ENCODE measurements around the gene DDX10. TPM values are rescaled to one million over a fixed set of nuclear protein-coding genes. Genes with fewer than 3 reads are reported as not detected.
"Not testable (repeated sequence)": the region's sequence is repeated elsewhere in the genome, so short reads cannot be mapped to it uniquely, and the experiment has no call there.

DDX10 gene
- total and polyA plus RNA-seq, 12 donors: 10.6 to 141 (median 22.6) TPM

DNA sequence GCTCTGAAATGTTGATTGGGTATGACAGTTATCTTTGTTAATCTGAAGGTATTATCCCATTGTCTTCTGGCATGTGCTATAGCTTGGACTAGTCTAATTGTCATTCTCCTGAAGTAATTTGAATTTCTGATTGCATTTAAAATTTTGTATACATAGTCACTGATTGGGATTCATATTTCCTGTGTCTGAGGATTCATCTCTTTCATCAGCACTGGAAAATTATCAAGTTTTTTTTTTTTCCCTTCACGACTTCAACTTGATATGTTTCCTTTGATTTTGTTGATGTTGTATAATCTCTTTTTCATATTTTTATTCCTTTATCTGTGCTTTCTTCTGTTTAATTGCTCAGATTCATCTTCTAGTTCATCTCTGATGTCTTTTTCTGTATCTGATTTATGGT is 104.1 kb downstream of the DDX10 start:
- intact Hi-C loops (cut with DNase I): no loop called here
- 37 to 56% (median 43%) methylated on average over 1 of the region's 1 CpG for WGBS, 4 donors
- TF ChIP-seq, protein P1, sequence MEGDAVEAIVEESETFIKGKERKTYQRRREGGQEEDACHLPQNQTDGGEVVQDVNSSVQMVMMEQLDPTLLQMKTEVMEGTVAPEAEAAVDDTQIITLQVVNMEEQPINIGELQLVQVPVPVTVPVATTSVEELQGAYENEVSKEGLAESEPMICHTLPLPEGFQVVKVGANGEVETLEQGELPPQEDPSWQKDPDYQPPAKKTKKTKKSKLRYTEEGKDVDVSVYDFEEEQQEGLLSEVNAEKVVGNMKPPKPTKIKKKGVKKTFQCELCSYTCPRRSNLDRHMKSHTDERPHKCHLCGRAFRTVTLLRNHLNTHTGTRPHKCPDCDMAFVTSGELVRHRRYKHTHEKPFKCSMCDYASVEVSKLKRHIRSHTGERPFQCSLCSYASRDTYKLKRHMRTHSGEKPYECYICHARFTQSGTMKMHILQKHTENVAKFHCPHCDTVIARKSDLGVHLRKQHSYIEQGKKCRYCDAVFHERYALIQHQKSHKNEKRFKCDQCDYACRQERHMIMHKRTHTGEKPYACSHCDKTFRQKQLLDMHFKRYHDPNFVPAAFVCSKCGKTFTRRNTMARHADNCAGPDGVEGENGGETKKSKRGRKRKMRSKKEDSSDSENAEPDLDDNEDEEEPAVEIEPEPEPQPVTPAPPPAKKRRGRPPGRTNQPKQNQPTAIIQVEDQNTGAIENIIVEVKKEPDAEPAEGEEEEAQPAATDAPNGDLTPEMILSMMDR (IDR thresholded peaks at IDR 0.05): no peak
- TF ChIP-seq POLR2A (IDR thresholded peaks at IDR 0.05): no peak

GRCh38 chr11:108774037-108774730 is 109.3 kb downstream of the DDX10 start:
- H3K27ac ChIP-seq: no peak overlapping the region
- WGBS, 4 donors: 49 to 60% (median 51%) methylated on average over 5 of the region's 5 CpGs
- H3K27me3 ChIP-seq: no peaks in the 10 kb centered on the region
- no peak for DNase-seq
- no peaks in the 10 kb centered on the region for H3K36me3 ChIP-seq (replicated peaks in 1 of 2)
- H3K9me3 ChIP-seq (replicated peaks in 1 of 3): peaks cover 0 to under 1% (median 0%) of the 10 kb centered on the region in 3 donors
- TF ChIP-seq POLR2A (IDR thresholded peaks at IDR 0.05): no peak
- TF ChIP-seq, protein P1 (IDR thresholded peaks at IDR 0.05): no peak
- intact Hi-C loops (cut with DNase I): no loop called here
- H3K4me3 ChIP-seq: no peak overlapping the region
- H3K4me1 ChIP-seq (replicated peaks in 1 of 2): peaks cover 6 to 10% of the 10 kb centered on the region in 2 donors

More for the DNA sequence above, 104.1 kb downstream of the DDX10 start:
- peaks cover 1 to 5% of the 10 kb centered on the region in 2 donors for H3K4me1 ChIP-seq (replicated peaks in 1 of 2)
- DNase-seq: no peak
- no peak overlapping the region for H3K27ac ChIP-seq
- no peaks in the 10 kb centered on the region for H3K36me3 ChIP-seq (replicated peaks in 1 of 2)
- no peaks in the 10 kb centered on the region for H3K27me3 ChIP-seq
- H3K9me3 ChIP-seq (replicated peaks in 1 of 3): peaks cover 0 to 4% (median 0%) of the 10 kb centered on the region in 3 donors
- H3K4me3 ChIP-seq: no peak overlapping the region

GRCh38 chr11:108775324-108775723 is 110.5 kb downstream of the DDX10 start:
- no peak for TF ChIP-seq POLR2A (IDR thresholded peaks at IDR 0.05)
- TF ChIP-seq, protein P1 (IDR thresholded peaks at IDR 0.05): no peak
- Histone ChIP-seq H3K4me3 (no peak overlapping the region), H3K9me3 (replicated peaks in 1 of 3) (no peaks in the 10 kb centered on the region), H3K4me1 (replicated peaks in 1 of 2) (peaks cover 6 to 10% of the 10 kb centered on the region in 2 donors), H3K36me3 (replicated peaks in 1 of 2) (no peaks in the 10 kb centered on the region), H3K27me3 (no peaks in the 10 kb centered on the region), H3K27ac (no peak overlapping the region)
- WGBS, 4 donors: 75 to 84% (median 80%) methylated on average over 1 of the region's 1 CpG
- intact Hi-C loops (cut with DNase I): no loop called here
- no peak for DNase-seq

- 92 to 96% (median 96%) methylated on average over 4 of the region's 4 CpGs for WGBS, 4 donors
- intact Hi-C loops (cut with DNase I); H3K27me3 ChIP-seq; H3K27ac ChIP-seq; H3K36me3 ChIP-seq (replicated peaks in 1 of 2); H3K4me1 ChIP-seq (replicated peaks in 1 of 2); H3K9me3 ChIP-seq (replicated peaks in 1 of 3); DNase-seq; H3K4me3 ChIP-seq: not testable (repeated sequence)
These were observed 114.3 kb downstream of the DDX10 start for GRCh38 chr11:108779147-108779546.

- H3K27ac ChIP-seq: no peak overlapping the region
These were observed 115.2 kb downstream of the DDX10 start for GRCh38 chr11:108780119-108780518.

More at GRCh38 chr11:108780119-108780518, 115.2 kb downstream of the DDX10 start:
- intact Hi-C loops (cut with DNase I): no loop called here
- 63 to 89% (median 75%) methylated on average over 1 of the region's 1 CpG for WGBS, 4 donors
- TF ChIP-seq POLR2A (IDR thresholded peaks at IDR 0.05): no peak
- TF ChIP-seq, protein P1 (IDR thresholded peaks at IDR 0.05): no peak
- no peak overlapping the region for H3K4me3 ChIP-seq
- no peak for DNase-seq
- no peaks in the 10 kb centered on the region for H3K36me3 ChIP-seq (replicated peaks in 1 of 2)
- H3K4me1 ChIP-seq (replicated peaks in 1 of 2): no peaks in the 10 kb centered on the region
- H3K27me3 ChIP-seq: no peaks in the 10 kb centered on the region
- no peaks in the 10 kb centered on the region for H3K9me3 ChIP-seq (replicated peaks in 1 of 3)

Data from adrenal gland (tissue), 12 donors.